MM.1S (cell line): Measurements from ENCODE around the gene LRRC42.

Source experiments
- DNase-seq: peaks from one replicate; pipeline ENCODE4 v3.0.0-alpha.2; 2015
- H2AFZ ChIP-seq: fragments of 300-600 bp; sonication (generic); 2 replicates; pipeline ENCODE4 v1.6.0; 2016; ENCODE audit warnings: antibody characterized with exemption, low read length
- H3F3A ChIP-seq: fragments of 300-600 bp; sonication (generic); 2 replicates; pipeline ENCODE4 v1.6.1; 2016; ENCODE audit warnings: mild to moderate bottlenecking, antibody characterized with exemption, low read length, moderate library complexity, mixed read lengths; ENCODE audit not compliant: insufficient read depth
- H3K27ac ChIP-seq: fragments of 300-600 bp; sonication (generic); 2 replicates; pipeline ENCODE4 v1.5.1; 2016; ENCODE audit warnings: mild to moderate bottlenecking, low read length
- H3K27me3 ChIP-seq: fragments of 300-600 bp; sonication (generic); replicated peaks from 2 replicates; pipeline ENCODE4 v1.6.0; 2016; ENCODE audit warnings: low read length; ENCODE audit not compliant: insufficient read depth
- H3K36me3 ChIP-seq: fragments of 300-600 bp; sonication (generic); replicated peaks from 2 replicates; pipeline ENCODE4 v1.6.1; 2016; ENCODE audit warnings: mild to moderate bottlenecking, low read length, mixed read lengths; ENCODE audit not compliant: insufficient read depth
- H3K4me1 ChIP-seq: fragments of 300-600 bp; sonication (generic); 2 replicates; pipeline ENCODE4 v1.6.1; 2016; ENCODE audit warnings: low read length, mixed read lengths
- H3K4me2 ChIP-seq: fragments of 300-600 bp; sonication (generic); 2 replicates; pipeline ENCODE4 v1.6.0; 2016; ENCODE audit warnings: low read depth, low read length
- H3K4me3 ChIP-seq: fragments of 300-600 bp; sonication (generic); 2 replicates; pipeline ENCODE4 v1.5.1; 2016; ENCODE audit warnings: low read length, mixed read lengths
- H3K79me2 ChIP-seq: fragments of 300-600 bp; sonication (generic); 2 replicates; pipeline ENCODE4 v1.6.1; 2016; ENCODE audit warnings: mixed run types, low read length, mixed read lengths
- H3K9ac ChIP-seq: fragments of 300-600 bp; sonication (generic); 2 replicates; pipeline ENCODE4 v1.6.1; 2016; ENCODE audit warnings: low read length, mixed read lengths
- H3K9me2 ChIP-seq: fragments of 300-600 bp; sonication (generic); replicated peaks from 2 replicates; pipeline ENCODE4 v1.6.1; 2016; ENCODE audit warnings: mild to moderate bottlenecking, low read length, mixed read lengths; ENCODE audit not compliant: insufficient read depth
- H3K9me3 ChIP-seq: fragments of 300-600 bp; sonication (generic); replicated peaks from 2 replicates; pipeline ENCODE4 v1.6.1; 2016; ENCODE audit warnings: mild to moderate bottlenecking, low read length, mixed read lengths; ENCODE audit not compliant: insufficient read depth
- H4K20me1 ChIP-seq: fragments of 300-600 bp; sonication (generic); 2 replicates; pipeline ENCODE4 v1.6.1; 2016; ENCODE audit warnings: mild to moderate bottlenecking, low read length, moderate library complexity, mixed read lengths; ENCODE audit not compliant: insufficient read depth
- EZH2 ChIP-seq: fragments of 300-600 bp; sonication (generic); optimal IDR thresholded peaks from 2 replicates; pipeline ENCODE3; 2017; ENCODE audit warnings: low read depth, mild to moderate bottlenecking, antibody characterized with exemption, low read length, mixed read lengths
- EZH2phosphoT487 ChIP-seq: fragments of 300-600 bp; sonication (generic); IDR thresholded peaks from 2 replicates; pipeline ENCODE4 v1.6.1; 2018; ENCODE audit warnings: antibody characterized with exemption, low read length
- TF ChIP-seq, protein P1 (sequence below): fragments of 300-600 bp; sonication (generic); IDR thresholded peaks from 2 replicates; pipeline ENCODE4 v1.5.1; 2016; ENCODE audit warnings: antibody characterized with exemption, low read length, mixed read lengths

LRRC42 gene

DNA sequence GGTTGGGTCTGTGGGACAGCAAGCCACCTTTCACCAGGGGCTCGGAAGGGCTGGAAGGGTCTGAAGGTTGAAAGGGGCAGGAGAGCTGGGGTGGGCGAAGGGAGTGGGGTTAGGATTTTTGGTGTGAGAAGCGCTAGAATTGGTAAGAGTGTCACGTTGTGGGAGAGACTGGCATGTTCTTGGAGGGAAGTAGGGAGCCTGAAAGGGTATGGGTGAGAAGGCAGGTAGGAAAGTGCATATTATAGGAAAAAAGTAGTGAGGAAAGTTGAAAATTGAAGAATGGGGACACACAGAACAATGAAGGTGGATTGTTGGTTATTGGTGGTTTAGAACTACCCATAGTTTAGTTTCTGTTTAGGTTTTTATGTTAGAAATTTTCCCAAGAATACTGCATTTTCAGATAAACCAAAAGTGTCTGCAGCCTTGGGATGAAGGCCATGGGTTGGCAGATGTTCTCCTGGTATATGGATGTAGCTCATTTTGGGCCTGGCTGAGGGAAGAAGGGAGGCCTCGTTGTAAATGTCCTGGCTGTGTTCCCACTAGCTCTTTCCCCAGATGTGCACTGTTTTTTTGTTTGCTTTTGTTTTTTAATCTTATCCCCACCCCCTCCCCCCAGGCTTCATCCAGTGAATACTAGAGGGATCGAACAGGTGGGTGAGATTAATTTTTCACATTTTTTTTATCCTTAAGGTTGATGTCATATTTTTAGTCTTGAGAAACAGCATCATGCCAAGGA lies 1.2 kb downstream of the LRRC42 start:
- DNase-seq: no peak
- H2AFZ ChIP-seq: peak overlapping the region; percentile 56; the same call in 1 of the 2 replicates
- H3K27ac ChIP-seq: no peak overlapping the region
- peak overlapping the region; percentile 85 for H3K4me3 ChIP-seq
- H3K9me3 ChIP-seq: no peaks in the 10 kb centered on the region
- no peaks in the 10 kb centered on the region for H4K20me1 ChIP-seq
- H3K9ac ChIP-seq: peak overlapping the region; percentile 74; the same call in 1 of the 2 replicates
- H3K4me2 ChIP-seq: peak overlapping the region; percentile 79
- 0 out of 2 replicates have a peak, but pooled peaks cover 6% of the 10 kb centered on the region for H3K4me1 ChIP-seq
- no peaks in the 10 kb centered on the region for H3K9me2 ChIP-seq
- no peaks in the 10 kb centered on the region for H3K27me3 ChIP-seq
- no peaks in the 10 kb centered on the region for H3F3A ChIP-seq
- no peaks in the 10 kb centered on the region for H3K36me3 ChIP-seq
- TF ChIP-seq, protein P1, sequence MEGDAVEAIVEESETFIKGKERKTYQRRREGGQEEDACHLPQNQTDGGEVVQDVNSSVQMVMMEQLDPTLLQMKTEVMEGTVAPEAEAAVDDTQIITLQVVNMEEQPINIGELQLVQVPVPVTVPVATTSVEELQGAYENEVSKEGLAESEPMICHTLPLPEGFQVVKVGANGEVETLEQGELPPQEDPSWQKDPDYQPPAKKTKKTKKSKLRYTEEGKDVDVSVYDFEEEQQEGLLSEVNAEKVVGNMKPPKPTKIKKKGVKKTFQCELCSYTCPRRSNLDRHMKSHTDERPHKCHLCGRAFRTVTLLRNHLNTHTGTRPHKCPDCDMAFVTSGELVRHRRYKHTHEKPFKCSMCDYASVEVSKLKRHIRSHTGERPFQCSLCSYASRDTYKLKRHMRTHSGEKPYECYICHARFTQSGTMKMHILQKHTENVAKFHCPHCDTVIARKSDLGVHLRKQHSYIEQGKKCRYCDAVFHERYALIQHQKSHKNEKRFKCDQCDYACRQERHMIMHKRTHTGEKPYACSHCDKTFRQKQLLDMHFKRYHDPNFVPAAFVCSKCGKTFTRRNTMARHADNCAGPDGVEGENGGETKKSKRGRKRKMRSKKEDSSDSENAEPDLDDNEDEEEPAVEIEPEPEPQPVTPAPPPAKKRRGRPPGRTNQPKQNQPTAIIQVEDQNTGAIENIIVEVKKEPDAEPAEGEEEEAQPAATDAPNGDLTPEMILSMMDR: no peak
- TF ChIP-seq EZH2phosphoT487 (no peak), EZH2 (no peak)
- peaks cover 75% of the 10 kb centered on the region for H3K79me2 ChIP-seq

DNA sequence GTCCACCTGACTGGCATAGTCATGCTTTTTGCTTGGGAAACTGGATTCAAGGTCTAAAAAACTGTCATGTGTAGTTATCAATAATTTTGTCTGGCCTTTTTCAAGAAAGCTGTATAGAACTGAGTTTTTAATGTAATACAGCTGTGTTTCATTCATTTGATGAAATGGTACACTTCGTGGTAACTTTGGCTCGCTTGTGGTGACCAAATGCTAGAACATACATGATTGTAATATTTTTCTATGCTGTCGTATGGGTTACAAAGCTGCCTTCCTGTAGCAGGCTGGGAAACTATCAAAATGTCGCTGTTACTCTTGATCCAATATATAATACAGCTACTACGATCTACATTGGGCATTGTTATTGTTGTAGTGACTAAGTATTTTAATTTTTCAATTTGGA lies 2.1 kb downstream of the LRRC42 start:
- H4K20me1 ChIP-seq: no peaks in the 10 kb centered on the region
- H3K9ac ChIP-seq: no peak overlapping the region
- TF ChIP-seq EZH2 (no peak), EZH2phosphoT487 (no peak)
- TF ChIP-seq, protein P1: no peak
- no peaks in the 10 kb centered on the region for H3K9me2 ChIP-seq
- peaks cover 66% of the 10 kb centered on the region for H3K79me2 ChIP-seq
- 0 out of 2 replicates have a peak, but pooled peaks cover 6% of the 10 kb centered on the region for H3K4me1 ChIP-seq
- H3K27ac ChIP-seq: no peak overlapping the region
- no peak for DNase-seq
- H2AFZ ChIP-seq: no peak overlapping the region
- no peaks in the 10 kb centered on the region for H3F3A ChIP-seq
- no peaks in the 10 kb centered on the region for H3K9me3 ChIP-seq
- H3K27me3 ChIP-seq: no peaks in the 10 kb centered on the region
- no peaks in the 10 kb centered on the region for H3K36me3 ChIP-seq
- no peak overlapping the region for H3K4me3 ChIP-seq
- H3K4me2 ChIP-seq: no peak overlapping the region

DNA sequence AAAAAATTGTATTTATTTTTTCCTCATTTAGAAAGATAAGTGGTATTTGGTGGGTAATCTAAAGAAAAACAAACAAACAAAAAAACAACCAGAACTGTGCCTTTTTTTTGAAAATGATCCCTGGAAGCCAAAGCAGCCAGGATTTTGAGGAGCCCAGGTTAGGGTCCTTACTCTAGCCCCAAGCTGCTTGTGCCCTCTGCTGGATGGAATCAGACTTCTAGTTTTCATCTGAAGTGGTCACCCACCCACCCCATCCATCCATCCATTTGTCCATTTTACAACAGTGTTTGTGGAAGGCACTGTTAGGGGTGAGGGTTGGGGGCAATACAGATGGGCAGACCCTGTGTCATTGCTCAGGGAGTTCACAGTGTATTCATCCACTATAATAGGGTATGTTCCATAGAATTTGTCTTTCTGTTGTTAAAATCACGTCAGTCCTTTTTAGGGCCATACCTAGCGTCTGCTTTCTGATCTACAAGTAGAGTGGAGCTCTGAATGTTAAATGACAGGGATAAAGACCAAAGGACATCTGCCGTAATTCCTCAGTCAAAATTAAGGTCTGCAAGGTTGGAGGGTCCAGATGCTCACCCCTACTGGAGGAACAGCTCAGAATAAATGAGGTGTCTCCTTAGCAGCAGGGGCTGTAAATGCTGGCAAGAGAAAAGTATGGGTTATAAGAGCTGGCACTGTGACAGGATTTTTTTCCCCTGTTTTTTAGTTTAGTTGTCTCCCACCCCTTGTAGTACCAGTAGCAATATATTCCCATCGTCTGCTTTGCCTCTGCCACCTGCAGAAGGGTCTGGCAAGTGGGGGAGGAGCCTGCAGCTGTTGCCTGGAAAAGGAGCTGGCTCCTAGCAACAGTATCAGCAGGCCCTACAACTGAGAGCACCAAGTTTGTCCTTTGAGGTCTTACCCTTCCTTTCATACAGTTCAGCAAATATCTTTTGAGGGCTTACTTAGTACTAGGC lies 3.2 kb downstream of the LRRC42 start:
- Histone ChIP-seq H3K4me3 (no peak overlapping the region), H3K4me2 (no peak overlapping the region), H4K20me1 (no peaks in the 10 kb centered on the region), H3K4me1 (0 out of 2 replicates have a peak, but pooled peaks cover 6% of the 10 kb centered on the region), H3K36me3 (no peaks in the 10 kb centered on the region), H3K27me3 (no peaks in the 10 kb centered on the region), H3K79me2 (peaks cover 57% of the 10 kb centered on the region), H3K9me3 (no peaks in the 10 kb centered on the region), H3K9ac (no peak overlapping the region), H3K9me2 (no peaks in the 10 kb centered on the region), H2AFZ (no peak overlapping the region), H3F3A (no peaks in the 10 kb centered on the region), H3K27ac (no peak overlapping the region)
- TF ChIP-seq EZH2phosphoT487 (no peak), EZH2 (no peak)
- TF ChIP-seq, protein P1: peak; percentile 50
- peak; percentile 31 for DNase-seq
